Measurements from ENCODE around the gene YDJC. TPM values are rescaled to one million over a fixed set of nuclear protein-coding genes. Genes with fewer than 3 reads are reported as not detected.

YDJC gene
- polyA plus RNA-seq, 1 experiment = 20.0 TPM

- CTCF ChIA-PET = no interaction called here
- no peak for DNase-seq (ENCODE audit: low read depth)
- Histone ChIP-seq H3K4me3 (ENCODE audit: low read depth, low read length) (no peak overlapping the region), H3K27me3 (ENCODE audit: control insufficient read depth, insufficient read depth, low read length) (peaks cover 2% of the 10 kb centered on the region; the same call in 1 of the 2 replicates), H3K36me3 (ENCODE audit: control insufficient read depth, insufficient read depth, low read length) (no peaks in the 10 kb centered on the region)
- POLR2A ChIA-PET = no interaction called here
- TF ChIP-seq CTCF (IDR thresholded peaks at IDR 0.05; ENCODE audit: insufficient read depth, low read depth, low read length) = no peak
Measured at GRCh38 chr22:21663738-21664137, 33.9 kb upstream of the YDJC start.

- H3K4me3 ChIP-seq (ENCODE audit: low read depth, low read length) = no peak overlapping the region
- no peak for DNase-seq (ENCODE audit: low read depth)
- CTCF ChIA-PET = no interaction called here
- H3K36me3 ChIP-seq (ENCODE audit: control insufficient read depth, insufficient read depth, low read length) = no peaks in the 10 kb centered on the region
- peaks cover 2% of the 10 kb centered on the region; the same call in 1 of the 2 replicates for H3K27me3 ChIP-seq (ENCODE audit: control insufficient read depth, insufficient read depth, low read length)
- no peak for TF ChIP-seq CTCF (IDR thresholded peaks at IDR 0.05; ENCODE audit: insufficient read depth, low read depth, low read length)
- POLR2A ChIA-PET = no interaction called here
Measured at GRCh38 chr22:21661991-21662390, 32.2 kb upstream of the YDJC start.

GRCh38 chr22:21660904-21661303 is 31.1 kb upstream of the YDJC start:
- H3K27me3 ChIP-seq (ENCODE audit: control insufficient read depth, insufficient read depth, low read length) = peaks cover 2% of the 10 kb centered on the region; the same call in 1 of the 2 replicates
- no peak overlapping the region for H3K4me3 ChIP-seq (ENCODE audit: low read depth, low read length)
- POLR2A ChIA-PET = no interaction called here
- no peaks in the 10 kb centered on the region for H3K36me3 ChIP-seq (ENCODE audit: control insufficient read depth, insufficient read depth, low read length)
- no peak for TF ChIP-seq CTCF (IDR thresholded peaks at IDR 0.05; ENCODE audit: insufficient read depth, low read depth, low read length)
- CTCF ChIA-PET = no interaction called here
- DNase-seq (ENCODE audit: low read depth) = no peak

GRCh38 chr22:21659864-21660525 is 30.2 kb upstream of the YDJC start:
- Histone ChIP-seq H3K36me3 (ENCODE audit: control insufficient read depth, insufficient read depth, low read length) (no peaks in the 10 kb centered on the region), H3K4me3 (ENCODE audit: low read depth, low read length) (no peak overlapping the region), H3K27me3 (ENCODE audit: control insufficient read depth, insufficient read depth, low read length) (peaks cover 2% of the 10 kb centered on the region; the same call in 1 of the 2 replicates)
- CTCF ChIA-PET = no interaction called here
- DNase-seq (ENCODE audit: low read depth) = no peak
- POLR2A ChIA-PET = no interaction called here
- no peak for TF ChIP-seq CTCF (IDR thresholded peaks at IDR 0.05; ENCODE audit: insufficient read depth, low read depth, low read length)

- TF ChIP-seq CTCF (IDR thresholded peaks at IDR 0.05; ENCODE audit: insufficient read depth, low read depth, low read length) = peak; percentile 37; the same call in 1 of the 2 replicates
- no peaks in the 10 kb centered on the region for H3K36me3 ChIP-seq (ENCODE audit: control insufficient read depth, insufficient read depth, low read length)
- peak overlapping the region; percentile 51 for H3K4me3 ChIP-seq (ENCODE audit: low read depth, low read length)
- DNase-seq (ENCODE audit: low read depth) = no peak
- H3K27me3 ChIP-seq (ENCODE audit: control insufficient read depth, insufficient read depth, low read length) = peaks cover 2% of the 10 kb centered on the region; the same call in 1 of the 2 replicates
- ChIA-PET POLR2A (no interaction called here), CTCF (interaction anchor here (2.4 kb wide), 1 partner anchor 11 kb away, joined by 16 read pairs; no protein-coding TSS in a partner anchor)
Measured at GRCh38 chr22:21657360-21658032, 27.7 kb upstream of the YDJC start.

Data from BJ (cell line).